ENCODE results near the gene IFRD1.
A peak's percentile ranks its signal among the peaks of the same experiment; 100 is the strongest.
"Not testable (repeated sequence)": the region's sequence is repeated elsewhere in the genome, so short reads cannot be mapped to it uniquely, and the experiment has no call there.

The IFRD1 gene

GRCh38 chr7:112510001-112510742 lies 59.9 kb downstream of the IFRD1 start:
- intact Hi-C loops (cut with DNase I) = no loop called here
- DNase-seq = peak in 13 of 42 donors; percentile 5 to 58 (median 33)

GRCh38 chr7:112510743-112511110 lies 60.5 kb downstream of the IFRD1 start:
- intact Hi-C loops (cut with DNase I) = no loop called here
- DNase-seq = no peak

GRCh38 chr7:112511451-112512202 lies 61.4 kb downstream of the IFRD1 start:
- DNase-seq = no peak
- intact Hi-C loops (cut with DNase I) = no loop called here

GRCh38 chr7:112512451-112513210 lies 62.4 kb downstream of the IFRD1 start:
- no peak for DNase-seq

GRCh38 chr7:112515989-112516388 lies 65.7 kb downstream of the IFRD1 start:
- intact Hi-C loops (cut with DNase I) = no loop called here
- no peak for DNase-seq

More at GRCh38 chr7:112512451-112513210, 62.4 kb downstream of the IFRD1 start:
- intact Hi-C loops (cut with DNase I) = no loop called here

- intact Hi-C loops (cut with DNase I); DNase-seq: not testable (repeated sequence)
Measured at GRCh38 chr7:112516418-112516817, 66.2 kb downstream of the IFRD1 start.

- intact Hi-C loops (cut with DNase I) = no loop called here
- DNase-seq = no peak
Measured at GRCh38 chr7:112517487-112517886, 67.2 kb downstream of the IFRD1 start.

GRCh38 chr7:112520787-112521186 lies 70.5 kb downstream of the IFRD1 start:
- intact Hi-C loops (cut with DNase I) = no loop called here
- DNase-seq = no peak

- DNase-seq = no peak
- intact Hi-C loops (cut with DNase I) = no loop called here
Measured at GRCh38 chr7:112521942-112522341, 71.7 kb downstream of the IFRD1 start.

GRCh38 chr7:112523871-112524270 lies 73.6 kb downstream of the IFRD1 start:
- intact Hi-C loops (cut with DNase I) = no loop called here
- DNase-seq = peak in 1 of 42 donors; percentile 11

Measured in head of caudate nucleus (tissue), 42 donors.